Chondrocyte (in vitro differentiated cells): ENCODE measurements around the gene SSRP1. TPM values are rescaled to one million over a fixed set of nuclear protein-coding genes. Genes with fewer than 3 reads are reported as not detected.

Experiments used
- DNase-seq: peaks from one replicate; pipeline ENCODE4 v3.0.0; 2021; ENCODE audit warnings: mixed read lengths, low spot score
- H3K27ac Mint-ChIP-seq: one replicate; pipeline ENCODE4 v1.8.0; 2021; ENCODE audit warnings: mild to moderate bottlenecking, moderate library complexity, mixed read lengths; ENCODE audit not compliant: unreplicated experiment
- H3K27me3 Mint-ChIP-seq: 2 replicates; pipeline ENCODE4 v1.8.0; 2021; ENCODE audit warnings: low read depth, mixed read lengths
- H3K36me3 Mint-ChIP-seq: 2 replicates; pipeline ENCODE4 v1.8.0; 2021; ENCODE audit warnings: low read depth, mixed read lengths
- H3K4me1 Mint-ChIP-seq: 2 replicates; pipeline ENCODE4 v1.8.0; 2021; ENCODE audit warnings: low read depth, mild to moderate bottlenecking, mixed read lengths
- H3K4me3 Mint-ChIP-seq: one replicate; pipeline ENCODE4 v1.8.0; 2021; ENCODE audit warnings: mild to moderate bottlenecking, moderate library complexity, mixed read lengths; ENCODE audit not compliant: unreplicated experiment
- H3K9me3 Mint-ChIP-seq: 2 replicates; pipeline ENCODE4 v1.8.0; 2021; ENCODE audit warnings: low read depth, mixed read lengths
- CTCF ChIP-seq: fragments of 200-600 bp; sonication (generic); IDR thresholded peaks from 2 replicates; pipeline ENCODE4 v1.5.0; 2021; ENCODE audit warnings: antibody characterized with exemption, mild to moderate bottlenecking, moderate library complexity
- total RNA-seq: library from RNA; stranded (reverse); gene quantifications from 3 replicates; pipeline ENCODE4 v1.2.1, GENCODE V29; 2021

Gene SSRP1
- total RNA-seq, 1 donor from 2014 or later = 58.8 TPM

- TF ChIP-seq CTCF = no peak
- peaks cover 4% of the 10 kb centered on the region for H3K4me1 Mint-ChIP-seq
- no peaks in the 10 kb centered on the region for H3K9me3 Mint-ChIP-seq
- no peak for DNase-seq
- no peaks in the 10 kb centered on the region for H3K36me3 Mint-ChIP-seq
- peaks cover 20% of the 10 kb centered on the region for H3K27me3 Mint-ChIP-seq
- no peak overlapping the region for H3K27ac Mint-ChIP-seq
- H3K4me3 Mint-ChIP-seq = no peak overlapping the region
Observed at GRCh38 chr11:57358543-57358961, 22.9 kb upstream of the SSRP1 start.

GRCh38 chr11:57357856-57358255 is 22.2 kb upstream of the SSRP1 start:
- peaks cover 14% of the 10 kb centered on the region for H3K27me3 Mint-ChIP-seq
- H3K4me1 Mint-ChIP-seq = peaks cover 4% of the 10 kb centered on the region
- no peaks in the 10 kb centered on the region for H3K9me3 Mint-ChIP-seq
- no peak for TF ChIP-seq CTCF
- no peaks in the 10 kb centered on the region for H3K36me3 Mint-ChIP-seq
- no peak overlapping the region for H3K27ac Mint-ChIP-seq
- no peak for DNase-seq
- H3K4me3 Mint-ChIP-seq = no peak overlapping the region

- Mint-ChIP-seq H3K27me3 (peaks cover 16% of the 10 kb centered on the region), H3K4me3 (no peak overlapping the region), H3K9me3 (no peaks in the 10 kb centered on the region), H3K36me3 (no peaks in the 10 kb centered on the region), H3K27ac (no peak overlapping the region), H3K4me1 (peaks cover 4% of the 10 kb centered on the region)
- TF ChIP-seq CTCF = no peak
- no peak for DNase-seq
Observed at GRCh38 chr11:57357310-57357709, 21.6 kb upstream of the SSRP1 start.

- Mint-ChIP-seq H3K27me3 (peaks cover 12% of the 10 kb centered on the region), H3K4me1 (peaks cover 4% of the 10 kb centered on the region), H3K4me3 (no peak overlapping the region), H3K36me3 (peaks cover 2% of the 10 kb centered on the region), H3K27ac (no peak overlapping the region), H3K9me3 (peaks cover 4% of the 10 kb centered on the region)
- DNase-seq = no peak
- no peak for TF ChIP-seq CTCF
Observed at GRCh38 chr11:57356268-57356667, 20.6 kb upstream of the SSRP1 start.

- Mint-ChIP-seq H3K36me3 (peaks cover 2% of the 10 kb centered on the region), H3K27me3 (peaks cover 12% of the 10 kb centered on the region), H3K4me3 (no peak overlapping the region), H3K27ac (no peak overlapping the region), H3K4me1 (peaks cover 4% of the 10 kb centered on the region), H3K9me3 (peaks cover 5% of the 10 kb centered on the region)
- no peak for TF ChIP-seq CTCF
- no peak for DNase-seq
Observed at GRCh38 chr11:57354699-57355098, 19.0 kb upstream of the SSRP1 start.
